Non-pigmented ciliary epithelial cell (primary cell): Measurements from ENCODE around the gene SLC7A5.
"Not testable (repeated sequence)": the region's sequence is repeated elsewhere in the genome, so short reads cannot be mapped to it uniquely, and the experiment has no call there.

ENCODE experiments used
- DNase-seq: peaks from one replicate; pipeline ENCODE4 v3.0.0-alpha.2; 2010; ENCODE audit warnings: low read depth

The SLC7A5 gene

DNA sequence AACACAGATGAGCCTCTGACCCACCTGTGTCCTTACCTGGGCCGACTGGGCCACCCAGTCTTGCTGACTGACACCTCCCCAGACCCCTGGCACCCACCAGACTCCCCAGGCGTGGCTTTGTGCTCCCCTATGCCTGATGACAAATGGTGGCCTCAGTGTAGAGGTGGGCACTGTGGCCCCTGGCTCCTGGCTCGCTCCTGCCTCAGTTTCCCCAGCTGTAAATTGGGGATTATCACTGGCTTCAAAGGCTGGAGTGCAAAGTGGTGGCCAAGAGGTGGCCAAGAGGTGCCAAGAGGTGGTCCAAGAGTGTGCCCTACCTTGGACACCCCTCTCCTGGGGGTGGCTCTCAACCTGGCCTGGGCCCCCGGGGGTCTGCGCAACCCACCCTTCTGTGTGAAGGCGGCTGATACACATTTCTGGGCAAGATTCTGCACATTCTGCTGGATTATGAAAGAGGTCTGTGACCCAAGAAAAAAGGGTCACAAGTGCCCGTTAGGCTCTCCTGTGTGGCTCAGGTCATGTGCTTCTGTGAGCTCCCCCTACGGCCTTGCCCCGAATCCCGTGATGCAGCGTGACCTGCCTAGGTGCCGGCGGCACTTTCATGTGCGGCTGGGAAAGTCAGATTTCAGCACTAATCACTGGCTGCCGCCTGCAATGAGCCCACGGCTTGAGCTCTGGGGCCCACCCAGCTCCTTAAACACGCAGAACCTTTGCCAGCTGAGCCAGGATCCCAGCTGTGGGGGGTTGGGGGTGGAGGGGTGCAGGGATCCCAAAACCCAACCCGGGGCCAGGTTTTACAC lies 7.8 kb downstream of the SLC7A5 start:
- not testable (repeated sequence) for DNase-seq

DNA sequence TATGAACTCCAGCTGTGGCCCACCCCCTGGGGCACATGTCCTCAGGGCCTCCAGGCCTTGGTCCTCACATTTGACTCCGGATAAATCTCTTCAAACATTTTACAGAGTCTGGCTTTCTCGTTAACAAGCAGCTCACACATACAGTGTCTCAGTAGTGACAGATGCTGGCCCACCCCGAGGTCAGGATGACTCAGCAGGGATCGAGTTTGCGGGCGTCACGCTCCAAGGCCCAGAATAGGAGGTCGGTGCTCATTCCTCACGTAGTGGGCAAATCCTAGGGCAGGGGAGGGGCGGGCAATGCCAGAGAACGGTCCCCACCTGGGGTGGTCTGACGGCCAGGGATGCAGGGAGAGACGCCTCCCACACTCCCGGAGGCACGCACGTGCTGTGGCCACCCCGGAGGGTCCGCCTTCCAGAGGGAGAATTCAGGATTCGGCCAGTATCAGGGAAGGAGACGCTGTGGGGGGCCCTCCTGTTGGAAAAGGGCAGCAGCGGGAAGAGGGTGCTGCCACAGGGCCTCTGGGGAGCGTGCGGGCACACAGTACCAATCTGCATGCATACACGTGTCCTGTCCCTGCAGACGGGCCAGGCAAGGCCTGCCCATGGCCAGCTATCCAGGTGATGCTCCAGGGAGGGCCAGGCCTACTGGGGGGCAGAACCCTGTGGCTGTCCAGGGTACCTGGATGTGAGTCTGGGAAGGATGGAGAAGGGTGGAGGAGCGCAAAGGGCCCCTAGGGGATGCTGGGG lies 8.6 kb downstream of the SLC7A5 start:
- DNase-seq, result no peak

DNA sequence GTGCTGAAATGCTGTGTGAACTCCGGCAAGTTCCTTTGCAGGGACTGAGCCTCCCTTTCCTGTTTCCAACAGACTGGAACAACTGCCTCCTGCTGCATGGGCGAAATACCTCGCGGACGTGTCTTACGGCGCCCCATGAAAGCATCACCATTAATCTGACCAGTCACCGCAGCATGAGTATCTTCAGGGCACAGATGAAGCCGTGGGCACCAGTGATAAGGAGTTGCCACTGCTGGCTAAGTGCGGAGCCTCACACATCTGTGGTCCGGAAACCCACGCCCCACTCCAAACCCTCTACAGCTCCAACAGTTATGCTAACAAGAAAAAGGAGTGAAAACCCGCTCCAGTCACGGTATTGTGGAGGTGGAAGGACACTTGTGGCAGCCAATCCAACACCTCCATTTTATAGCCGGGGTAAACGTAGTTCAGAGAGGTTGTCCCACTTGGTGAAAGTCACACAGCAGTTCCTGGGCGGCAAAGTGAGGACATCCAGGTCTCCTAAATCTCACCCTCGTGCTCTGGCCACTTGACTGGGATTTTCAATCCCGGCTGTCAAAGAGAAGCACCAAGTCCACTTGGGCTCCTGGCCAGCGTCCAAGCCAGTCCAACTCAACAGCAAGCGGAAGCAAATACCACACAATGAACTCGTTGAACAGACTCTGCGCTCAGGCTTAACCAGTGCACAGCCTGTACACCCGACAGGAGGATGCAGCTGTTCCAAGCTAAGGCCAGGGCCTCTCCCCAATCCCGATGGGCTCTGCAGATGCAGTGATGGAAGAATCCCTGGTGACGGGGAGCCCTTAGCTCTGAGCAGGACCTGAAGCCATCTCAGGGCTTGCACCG lies 10.9 kb downstream of the SLC7A5 start:
- not testable (repeated sequence) for DNase-seq

DNA sequence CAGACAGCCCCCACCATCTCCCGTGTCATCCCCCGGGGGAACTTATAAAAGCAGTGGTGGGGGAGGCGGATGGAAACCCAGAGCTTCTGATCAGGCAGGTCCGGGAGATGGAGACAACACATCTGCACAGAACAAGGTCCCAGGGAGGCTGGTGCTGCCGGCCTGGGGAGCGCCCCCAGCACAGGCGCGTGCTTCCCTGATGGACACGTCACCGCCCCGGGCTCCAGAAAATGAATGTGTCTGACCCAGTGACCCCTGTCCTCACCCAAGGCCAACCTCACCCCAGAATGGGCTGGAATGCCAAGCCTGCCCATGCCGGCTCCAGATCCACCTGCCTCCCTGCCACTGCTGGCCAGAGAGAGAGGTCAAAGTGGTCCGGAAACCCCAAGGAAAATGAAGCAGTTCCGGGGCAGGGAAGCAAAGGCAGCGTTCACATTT lies 12.5 kb downstream of the SLC7A5 start:
- no peak for DNase-seq

DNA sequence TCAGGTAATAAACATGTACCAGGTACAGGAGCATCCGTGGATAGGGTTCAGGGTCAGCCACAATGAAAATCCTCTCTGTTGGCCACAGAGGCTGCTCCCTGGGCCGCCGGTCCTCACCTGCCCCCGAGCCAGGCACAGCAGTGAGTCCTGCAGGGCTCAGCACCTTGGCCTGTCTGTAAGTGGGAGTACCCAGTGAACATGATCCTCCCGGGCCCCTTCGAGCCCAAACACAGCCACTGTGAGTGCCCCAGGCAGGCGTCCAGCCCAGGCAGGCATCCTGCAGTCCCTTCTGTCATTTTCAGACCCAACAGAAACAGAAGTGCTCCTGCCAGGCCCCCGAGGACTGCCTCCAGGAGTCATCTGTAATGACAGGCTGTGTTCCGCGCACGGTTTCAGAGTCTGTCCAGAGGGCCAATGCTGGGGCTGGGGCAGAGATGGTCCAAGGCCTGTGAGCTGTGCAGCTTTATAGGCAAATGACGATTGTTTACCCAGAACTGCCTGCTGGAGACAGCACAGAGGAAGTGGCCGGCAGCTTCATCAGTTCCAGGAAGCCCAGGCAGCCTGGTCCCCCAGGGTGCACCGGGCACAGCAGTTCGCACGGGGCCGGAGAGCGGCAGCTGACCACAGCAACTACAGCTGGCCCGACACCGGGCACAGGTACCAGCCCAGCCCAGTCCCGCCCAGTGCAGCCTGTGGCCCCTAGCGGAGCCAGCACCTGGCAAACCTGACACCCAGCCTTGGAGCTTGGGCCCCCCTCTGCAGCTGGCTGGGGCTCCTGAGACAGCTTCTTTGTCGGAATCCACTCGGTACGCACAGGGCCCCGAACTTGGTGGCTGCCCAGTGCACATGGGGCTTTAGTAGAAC lies 13.2 kb downstream of the SLC7A5 start:
- DNase-seq, result no peak

DNA sequence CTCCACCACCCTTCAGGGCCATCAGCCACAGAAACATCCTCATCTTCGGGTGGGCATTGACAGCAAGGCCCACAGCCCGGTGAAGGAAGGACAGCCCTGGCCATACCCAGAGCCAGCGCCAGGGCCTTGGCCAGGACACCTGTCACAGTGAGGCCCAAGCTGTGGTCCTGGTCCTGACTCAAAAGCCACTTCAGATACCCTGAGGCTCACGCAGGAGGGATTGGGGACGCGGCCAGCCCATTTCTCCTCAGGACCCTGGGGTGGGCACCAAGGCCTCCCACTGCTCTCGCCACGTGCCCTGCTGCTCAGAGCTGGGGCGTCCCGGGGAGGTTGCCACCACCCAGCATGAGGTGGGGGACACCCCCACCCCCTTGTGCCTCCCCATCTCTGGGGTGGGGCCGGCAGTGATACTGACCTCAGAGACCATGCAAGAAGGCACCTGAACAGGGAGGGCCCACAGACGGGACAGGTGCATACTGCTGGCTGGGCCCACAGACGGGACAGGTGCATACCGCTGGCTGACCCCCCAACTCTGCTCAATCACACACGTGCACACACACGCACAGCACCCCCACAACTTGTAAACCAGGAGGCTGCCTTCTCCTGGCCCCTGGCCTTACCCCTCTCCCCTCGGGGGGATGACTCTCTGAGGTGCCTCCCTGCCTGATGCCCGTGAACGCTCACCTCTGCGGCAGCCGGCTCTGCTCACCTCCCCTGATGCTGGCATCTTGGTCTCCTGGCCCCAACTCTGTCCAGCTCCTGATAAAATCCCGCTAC lies 14.2 kb downstream of the SLC7A5 start:
- DNase-seq, result no peak

DNA sequence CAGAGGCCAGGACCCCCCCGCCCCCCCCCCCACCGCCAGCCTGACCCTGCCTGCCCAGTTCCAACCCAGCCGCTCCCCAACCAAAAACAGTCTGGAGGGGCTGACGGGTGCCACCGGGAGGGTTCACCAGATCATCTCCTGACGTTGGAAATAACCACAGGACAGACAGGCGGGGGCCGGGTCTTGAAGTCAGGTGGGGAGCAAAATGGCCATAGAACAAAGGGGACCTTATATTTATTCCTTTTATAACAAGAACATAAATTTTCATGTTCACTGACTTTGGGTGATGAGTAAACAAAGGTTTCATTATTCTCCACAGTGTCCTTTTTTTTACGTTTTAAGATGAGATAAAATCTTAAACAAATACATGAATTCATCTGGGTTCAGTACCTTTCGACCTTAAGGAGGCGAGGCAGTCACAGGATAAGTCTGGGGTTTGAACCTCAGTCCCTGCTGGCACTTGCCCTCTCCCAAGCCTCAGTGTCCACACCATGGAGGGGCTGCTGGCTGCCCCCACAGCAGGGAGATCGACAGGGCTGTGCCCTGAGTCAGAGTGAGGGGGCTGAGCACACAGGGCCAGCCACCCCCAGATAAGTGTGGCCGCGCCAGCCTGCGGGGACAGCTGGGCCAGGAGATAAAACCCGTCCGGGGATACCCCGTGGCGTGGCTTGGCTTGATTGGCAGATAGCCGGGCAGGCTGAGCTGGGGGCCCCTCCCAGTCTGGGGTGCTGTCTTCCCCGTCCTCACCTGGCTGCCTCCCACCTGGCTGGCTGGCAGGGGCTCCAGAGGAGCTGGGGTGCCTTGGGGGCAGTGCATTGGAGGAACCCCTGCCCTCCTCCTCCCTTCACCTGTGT lies 15.0 kb downstream of the SLC7A5 start:
- no peak for DNase-seq

DNA sequence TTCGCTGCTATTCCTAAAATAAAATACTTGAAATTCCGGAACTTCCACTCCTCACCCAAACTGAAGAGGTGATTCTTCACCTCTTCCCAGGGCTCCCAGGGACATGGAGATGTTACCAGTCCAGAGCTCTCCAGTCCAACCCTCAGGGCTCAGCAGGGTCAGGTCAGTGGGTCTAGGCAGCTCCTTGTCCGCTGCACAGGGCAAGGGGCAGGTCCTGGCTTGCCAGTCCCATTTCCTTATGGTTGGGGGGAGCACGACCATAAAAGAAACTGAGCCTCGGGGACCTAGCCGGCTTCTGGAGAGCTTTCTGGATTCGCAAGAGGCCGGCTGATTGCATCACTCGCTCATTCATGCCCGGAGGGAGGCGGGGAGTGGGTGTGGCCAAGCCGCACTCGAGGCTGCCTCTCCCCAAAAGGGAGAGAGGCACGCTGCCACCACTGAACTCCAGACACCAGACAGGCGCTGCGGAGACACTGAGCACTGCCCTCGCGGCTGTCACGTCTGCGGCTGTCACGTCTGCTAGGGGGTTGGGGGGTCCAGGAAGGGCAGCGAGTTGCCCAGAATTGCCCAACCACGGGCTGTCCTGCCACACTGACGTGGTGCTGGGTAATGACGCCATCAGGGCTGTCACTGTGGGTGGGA lies 15.8 kb downstream of the SLC7A5 start:
- no peak for DNase-seq

DNA sequence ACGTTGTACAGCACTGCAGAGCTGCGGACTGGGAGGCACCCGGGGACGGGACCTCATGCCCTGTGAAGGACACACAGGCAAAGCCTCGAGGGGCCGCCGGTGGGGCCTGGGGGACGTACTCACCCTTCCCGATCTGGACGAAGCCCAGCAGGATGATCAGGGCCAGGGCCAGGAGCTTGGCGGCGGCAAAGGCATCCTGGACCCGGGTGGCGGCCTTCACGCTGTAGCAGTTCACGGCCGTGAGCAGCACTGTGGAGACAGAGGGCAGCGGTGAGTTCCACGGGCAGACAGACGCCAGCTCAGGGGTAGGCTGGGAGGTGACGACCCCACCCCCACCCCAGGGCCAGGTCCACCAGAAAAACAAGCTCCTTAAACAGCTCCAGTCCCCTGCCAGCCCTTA lies 17.7 kb downstream of the SLC7A5 start:
- DNase-seq, result no peak

DNA sequence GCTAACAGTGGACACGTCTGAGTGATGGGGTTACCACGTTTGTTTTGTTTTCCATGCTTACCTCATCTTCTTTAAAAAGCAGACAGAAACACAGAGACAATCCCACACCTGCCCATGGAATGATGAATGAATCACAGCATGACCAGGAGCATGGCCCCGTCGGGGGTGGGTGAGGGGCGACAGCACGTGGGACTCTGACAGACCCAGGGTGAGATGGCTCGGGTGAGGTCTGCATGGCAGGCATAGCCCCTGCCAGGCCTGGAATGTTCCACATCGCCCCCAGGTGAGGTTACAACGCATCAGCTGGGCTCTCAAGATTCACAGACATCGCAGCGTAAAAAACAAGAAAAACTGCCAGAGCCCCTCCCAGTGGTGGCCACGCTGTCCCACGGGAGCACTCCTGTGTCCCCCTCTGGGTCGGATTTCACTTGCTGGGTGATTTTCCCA lies 18.1 kb downstream of the SLC7A5 start:
- DNase-seq, result no peak

DNA sequence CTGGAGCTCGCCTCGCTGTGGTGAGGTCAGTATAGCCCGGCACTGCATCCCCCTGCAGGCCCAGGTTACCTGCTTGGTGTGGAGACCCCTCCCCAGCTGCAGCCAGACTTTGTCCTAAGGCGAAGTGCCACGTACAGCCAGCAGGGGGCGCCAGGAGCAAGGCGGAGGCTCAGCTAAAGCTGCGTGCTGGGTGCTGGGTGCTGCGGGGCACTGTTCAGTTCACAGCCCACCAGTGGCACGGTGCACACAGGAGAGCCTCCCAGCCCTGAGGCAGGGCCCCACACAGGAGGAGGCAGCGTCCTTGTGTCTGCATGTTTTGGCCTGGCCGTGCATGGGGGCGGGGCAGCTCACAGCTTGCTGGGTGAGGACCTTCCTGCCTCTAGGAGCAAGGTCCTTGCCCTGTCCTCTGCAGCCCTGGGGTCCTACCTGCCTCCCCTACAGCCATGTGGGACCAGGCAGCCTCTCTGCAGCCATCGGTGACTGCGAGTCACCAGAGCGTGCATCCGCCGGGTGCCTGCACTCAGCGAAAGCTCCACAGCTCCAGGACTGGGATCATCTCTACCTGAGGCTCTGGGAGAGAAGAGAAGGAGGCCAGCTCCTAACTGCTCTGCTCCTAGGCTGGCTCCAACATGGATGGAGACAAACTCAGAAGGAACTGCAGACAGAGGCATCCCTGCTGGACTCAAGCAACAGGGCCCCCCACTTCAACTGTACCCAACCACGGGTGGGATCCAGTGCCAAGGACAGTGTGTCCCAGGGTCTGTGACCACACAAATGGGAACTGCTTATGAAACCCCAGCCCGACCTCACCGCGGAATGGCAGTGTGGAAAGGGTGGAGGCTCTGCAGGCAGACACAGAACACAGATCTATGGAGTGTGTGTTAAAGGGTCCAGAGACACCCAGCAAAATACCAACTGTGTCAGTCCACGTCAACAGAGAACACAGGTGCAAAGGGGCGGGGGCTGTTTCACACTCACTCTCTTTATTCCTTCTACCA lies 19.0 kb downstream of the SLC7A5 start:
- DNase-seq, result no peak

DNA sequence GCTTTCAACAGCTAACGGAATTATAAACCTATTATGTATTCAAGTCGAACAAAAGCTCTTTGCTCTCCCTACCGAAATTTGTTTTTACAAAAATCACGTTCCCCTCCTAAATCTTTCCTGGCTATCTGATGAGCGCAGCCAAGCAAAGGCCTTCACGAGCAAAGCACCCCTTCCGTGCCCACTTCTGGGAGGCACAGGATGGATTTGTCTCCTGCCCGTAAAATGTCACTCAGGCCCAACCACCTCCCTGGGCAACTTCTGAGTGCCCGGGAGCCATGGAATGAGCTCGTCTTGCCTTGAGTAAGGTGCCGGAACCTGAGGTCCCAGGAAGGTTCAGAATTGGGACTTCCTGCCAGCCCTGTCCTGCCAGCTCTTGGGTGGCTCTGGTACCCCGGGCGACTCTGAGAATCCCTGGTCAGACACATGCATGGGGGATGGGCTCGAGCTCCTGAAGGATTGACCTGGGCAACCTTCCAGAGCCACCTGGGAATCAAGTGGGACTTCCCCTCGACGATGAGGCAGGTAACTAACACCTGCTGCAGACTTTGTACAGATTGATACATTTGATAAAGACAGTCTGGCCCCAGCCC lies 19.8 kb downstream of the SLC7A5 start:
- no peak for DNase-seq

DNA sequence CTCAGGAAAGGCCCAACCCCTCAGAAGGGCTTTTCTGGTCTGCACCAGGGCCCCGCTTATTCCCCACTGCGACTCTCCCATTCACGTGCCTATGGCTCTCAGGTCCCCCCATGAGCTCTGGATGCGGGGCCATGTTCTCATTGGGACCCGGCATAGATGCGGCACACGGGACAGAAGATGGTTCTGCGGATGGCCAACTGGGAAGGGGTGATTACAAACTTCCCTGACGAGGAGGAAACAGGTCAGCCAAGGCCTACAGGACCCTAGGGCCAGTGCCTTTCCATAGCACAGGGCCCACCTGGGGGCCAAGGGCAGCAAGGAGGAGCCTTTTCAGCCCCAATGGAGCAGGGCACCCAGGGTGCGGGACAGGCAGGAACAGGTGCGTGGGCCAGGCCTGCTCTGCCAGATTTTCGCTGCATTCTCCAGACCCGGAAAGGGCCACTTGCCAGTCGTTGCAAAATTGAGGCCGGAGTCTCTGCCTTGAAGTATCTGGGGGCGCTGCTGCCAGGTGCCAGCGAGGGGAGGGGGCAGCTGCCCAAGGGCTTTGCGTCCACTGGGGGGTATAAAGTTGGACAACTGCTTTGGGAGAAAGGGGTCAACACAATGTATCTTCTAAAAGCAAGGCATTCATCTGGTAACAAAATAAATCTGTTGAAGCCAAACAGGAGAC lies 20.5 kb downstream of the SLC7A5 start:
- DNase-seq, result no peak

DNA sequence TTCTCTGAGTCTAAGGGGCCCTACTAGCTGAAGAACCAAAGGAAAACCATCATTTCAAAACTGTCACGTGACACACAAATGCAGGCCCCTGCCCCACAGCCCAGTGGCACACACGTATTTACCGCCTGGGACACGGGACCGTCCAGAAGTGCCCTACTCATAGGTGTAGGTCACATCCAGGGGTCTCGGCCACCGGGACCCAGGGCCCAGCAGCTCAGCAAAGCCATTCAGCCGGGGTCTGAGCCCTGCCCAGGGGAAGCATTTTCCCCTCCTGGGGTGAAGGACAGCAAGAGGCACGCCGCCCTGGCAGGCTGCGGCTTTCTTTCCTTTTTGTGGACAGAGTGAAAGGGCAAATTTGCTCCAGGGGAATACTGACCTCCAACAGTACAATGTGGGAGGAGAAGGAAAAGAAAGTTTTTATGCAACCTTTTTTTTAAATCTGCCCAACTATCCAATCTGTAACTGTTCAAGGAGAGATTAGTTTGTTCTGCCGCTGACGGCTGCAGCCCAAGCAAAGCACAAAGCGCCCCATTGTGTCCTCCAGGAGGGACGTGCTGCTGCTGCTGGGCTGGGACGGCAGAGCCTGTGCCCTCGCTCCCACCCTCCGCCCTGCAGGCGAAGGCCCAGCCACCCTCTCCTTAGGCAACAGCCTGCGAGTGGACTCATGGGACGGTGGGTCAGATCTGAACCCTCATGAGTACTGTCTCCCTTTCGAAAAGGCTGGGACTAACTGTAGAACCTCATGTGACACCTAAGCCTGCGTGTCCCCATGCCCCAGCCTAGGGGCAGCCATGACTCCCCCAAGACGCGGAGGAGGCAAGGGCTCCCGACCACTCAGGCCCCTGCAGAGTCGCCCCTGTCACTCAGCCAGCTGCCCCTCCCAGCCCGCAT lies 21.3 kb downstream of the SLC7A5 start:
- DNase-seq, result no peak

DNA sequence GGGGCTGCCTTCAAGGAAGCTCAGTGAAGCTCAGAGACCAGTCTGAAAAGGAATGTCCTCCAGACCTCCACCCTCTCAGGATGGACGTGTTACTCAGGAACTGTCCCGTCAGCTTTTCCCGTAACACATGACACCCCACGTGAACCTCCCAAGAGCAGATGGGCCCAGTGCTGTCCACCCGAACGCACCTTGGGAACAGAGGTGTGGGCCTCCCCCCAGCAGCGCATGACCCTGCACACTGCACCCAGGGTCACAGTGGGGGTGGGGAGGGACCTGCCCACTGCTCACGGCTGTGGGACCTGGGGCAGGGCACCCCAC lies 21.9 kb downstream of the SLC7A5 start:
- no peak for DNase-seq
